Measurements from ENCODE around the gene CNKSR2. TPM values are rescaled to one million over a fixed set of nuclear protein-coding genes. Genes with fewer than 3 reads are reported as not detected.
A peak's percentile ranks its signal among the peaks of the same experiment; 100 is the strongest.

CNKSR2 gene
- total RNA-seq, 1 experiment from 2014 or later, result not detected

GRCh38 chrX:21658746-21659145, 284.5 kb downstream of the CNKSR2 start:
- no peaks in the 10 kb centered on the region for H3K36me3 Mint-ChIP-seq (ENCODE audit: insufficient read depth, unreplicated experiment)
- no peaks in the 10 kb centered on the region for H3K9me3 Mint-ChIP-seq (ENCODE audit: low read depth, unreplicated experiment)
- TF ChIP-seq CTCF (IDR thresholded peaks at IDR 0.05; ENCODE audit: unreplicated experiment), result no peak
- H3K27me3 Mint-ChIP-seq (ENCODE audit: unreplicated experiment), result no peaks in the 10 kb centered on the region
- H3K27ac Mint-ChIP-seq (ENCODE audit: unreplicated experiment), result no peak overlapping the region
- no TSS peak for BruUV-seq (replicated peaks)
- H3K4me1 Mint-ChIP-seq (ENCODE audit: low read depth, unreplicated experiment), result peaks cover 8% of the 10 kb centered on the region
- CTCF ChIA-PET, result no interaction called here
- DNase-seq, result peak; percentile 39
- H3K4me3 Mint-ChIP-seq (ENCODE audit: low read depth, unreplicated experiment), result peak overlapping the region; percentile 59
- intact Hi-C loops (cut with micrococcal nuclease; ENCODE audit: unreplicated experiment), result no loop called here

- Mint-ChIP-seq H3K4me1 (ENCODE audit: low read depth, unreplicated experiment) (peaks cover 8% of the 10 kb centered on the region), H3K27me3 (ENCODE audit: unreplicated experiment) (no peaks in the 10 kb centered on the region), H3K4me3 (ENCODE audit: low read depth, unreplicated experiment) (peak overlapping the region; percentile 59), H3K9me3 (ENCODE audit: low read depth, unreplicated experiment) (no peaks in the 10 kb centered on the region), H3K27ac (ENCODE audit: unreplicated experiment) (no peak overlapping the region), H3K36me3 (ENCODE audit: insufficient read depth, unreplicated experiment) (no peaks in the 10 kb centered on the region)
- TF ChIP-seq CTCF (IDR thresholded peaks at IDR 0.05; ENCODE audit: unreplicated experiment), result no peak
- CTCF ChIA-PET, result no interaction called here
- DNase-seq, result no peak
- BruUV-seq (replicated peaks), result no TSS peak
- intact Hi-C loops (cut with micrococcal nuclease; ENCODE audit: unreplicated experiment), result no loop called here
Measured at GRCh38 chrX:21659320-21659719, 285.1 kb downstream of the CNKSR2 start.

- no peak for DNase-seq
- CTCF ChIA-PET, result no interaction called here
- H3K4me3 Mint-ChIP-seq (ENCODE audit: low read depth, unreplicated experiment), result no peak overlapping the region
- no peak for TF ChIP-seq CTCF (IDR thresholded peaks at IDR 0.05; ENCODE audit: unreplicated experiment)
- H3K9me3 Mint-ChIP-seq (ENCODE audit: low read depth, unreplicated experiment), result no peaks in the 10 kb centered on the region
- intact Hi-C loops (cut with micrococcal nuclease; ENCODE audit: unreplicated experiment), result no loop called here
- H3K36me3 Mint-ChIP-seq (ENCODE audit: insufficient read depth, unreplicated experiment), result no peaks in the 10 kb centered on the region
- no TSS peak for BruUV-seq (replicated peaks)
- no peak overlapping the region for H3K27ac Mint-ChIP-seq (ENCODE audit: unreplicated experiment)
- no peaks in the 10 kb centered on the region for H3K27me3 Mint-ChIP-seq (ENCODE audit: unreplicated experiment)
- H3K4me1 Mint-ChIP-seq (ENCODE audit: low read depth, unreplicated experiment), result peaks cover 8% of the 10 kb centered on the region
Measured at GRCh38 chrX:21660156-21660555, 285.9 kb downstream of the CNKSR2 start.

GRCh38 chrX:21661316-21661715, 287.1 kb downstream of the CNKSR2 start:
- Mint-ChIP-seq H3K9me3 (ENCODE audit: low read depth, unreplicated experiment) (no peaks in the 10 kb centered on the region), H3K36me3 (ENCODE audit: insufficient read depth, unreplicated experiment) (no peaks in the 10 kb centered on the region), H3K4me3 (ENCODE audit: low read depth, unreplicated experiment) (no peak overlapping the region), H3K27ac (ENCODE audit: unreplicated experiment) (no peak overlapping the region), H3K27me3 (ENCODE audit: unreplicated experiment) (no peaks in the 10 kb centered on the region), H3K4me1 (ENCODE audit: low read depth, unreplicated experiment) (peaks cover 8% of the 10 kb centered on the region)
- no TSS peak for BruUV-seq (replicated peaks)
- CTCF ChIA-PET, result no interaction called here
- intact Hi-C loops (cut with micrococcal nuclease; ENCODE audit: unreplicated experiment), result no loop called here
- no peak for TF ChIP-seq CTCF (IDR thresholded peaks at IDR 0.05; ENCODE audit: unreplicated experiment)
- no peak for DNase-seq

GRCh38 chrX:21662761-21663160, 288.5 kb downstream of the CNKSR2 start:
- CTCF ChIA-PET, result no interaction called here
- no peak for TF ChIP-seq CTCF (IDR thresholded peaks at IDR 0.05; ENCODE audit: unreplicated experiment)
- Mint-ChIP-seq H3K27me3 (ENCODE audit: unreplicated experiment) (no peaks in the 10 kb centered on the region), H3K27ac (ENCODE audit: unreplicated experiment) (no peak overlapping the region), H3K36me3 (ENCODE audit: insufficient read depth, unreplicated experiment) (no peaks in the 10 kb centered on the region), H3K9me3 (ENCODE audit: low read depth, unreplicated experiment) (no peaks in the 10 kb centered on the region), H3K4me1 (ENCODE audit: low read depth, unreplicated experiment) (peaks cover 20% of the 10 kb centered on the region), H3K4me3 (ENCODE audit: low read depth, unreplicated experiment) (no peak overlapping the region)
- DNase-seq, result no peak
- intact Hi-C loops (cut with micrococcal nuclease; ENCODE audit: unreplicated experiment), result no loop called here
- BruUV-seq (replicated peaks), result no TSS peak

All from Calu3 (cell line).